GM18858 (cell line): ENCODE data around the gene DNASE1L1.

ENCODE experiments used
- ATAC-seq: cut with Tn5 transposase; IDR thresholded peaks from one replicate; pipeline ENCODE4 v1.9.1; 2021; ENCODE audit not compliant: unreplicated experiment

DNASE1L1 gene

DNA sequence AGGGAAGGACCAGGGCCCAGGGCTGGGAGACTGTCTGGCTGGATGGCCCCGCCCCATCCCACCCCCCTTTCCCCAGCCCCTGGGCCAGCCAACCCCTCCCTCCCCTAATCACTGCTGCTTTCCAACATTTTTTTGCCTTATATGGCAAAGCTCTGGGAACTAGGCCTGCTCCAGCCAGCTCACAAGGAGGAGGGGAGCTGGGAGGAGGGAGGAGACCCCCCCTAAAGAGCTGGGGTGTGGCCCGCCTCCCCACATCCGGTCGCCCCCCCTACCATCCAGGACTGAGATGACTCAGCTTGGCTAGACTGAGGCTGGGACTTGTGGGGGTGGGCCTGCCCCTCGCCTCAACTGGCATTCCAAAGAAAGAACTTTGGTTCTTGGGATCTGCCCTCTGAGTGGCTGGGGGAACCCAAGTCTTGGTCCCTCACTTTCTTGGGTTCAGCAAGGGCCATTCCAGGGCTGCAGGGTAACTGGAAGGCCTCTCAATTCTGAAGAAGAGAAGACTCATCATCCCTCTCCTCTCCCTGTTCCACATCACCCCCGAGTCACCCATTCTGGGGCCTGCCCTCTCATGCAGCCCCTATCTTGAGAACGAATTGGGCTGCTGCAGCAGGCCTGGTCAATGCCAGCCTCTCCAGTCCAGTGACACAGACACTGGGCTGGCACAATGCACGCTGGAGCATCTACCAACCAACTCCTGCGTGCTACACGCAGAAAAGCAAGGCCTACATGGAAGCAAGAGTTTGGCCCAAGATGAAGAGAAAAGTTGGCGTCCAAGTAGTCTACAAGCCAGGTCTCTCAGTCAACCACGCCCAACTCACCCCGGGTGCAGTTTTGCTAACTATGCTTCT, 39.4 kb downstream of the DNASE1L1 start:
- ATAC-seq, result no peak

DNA sequence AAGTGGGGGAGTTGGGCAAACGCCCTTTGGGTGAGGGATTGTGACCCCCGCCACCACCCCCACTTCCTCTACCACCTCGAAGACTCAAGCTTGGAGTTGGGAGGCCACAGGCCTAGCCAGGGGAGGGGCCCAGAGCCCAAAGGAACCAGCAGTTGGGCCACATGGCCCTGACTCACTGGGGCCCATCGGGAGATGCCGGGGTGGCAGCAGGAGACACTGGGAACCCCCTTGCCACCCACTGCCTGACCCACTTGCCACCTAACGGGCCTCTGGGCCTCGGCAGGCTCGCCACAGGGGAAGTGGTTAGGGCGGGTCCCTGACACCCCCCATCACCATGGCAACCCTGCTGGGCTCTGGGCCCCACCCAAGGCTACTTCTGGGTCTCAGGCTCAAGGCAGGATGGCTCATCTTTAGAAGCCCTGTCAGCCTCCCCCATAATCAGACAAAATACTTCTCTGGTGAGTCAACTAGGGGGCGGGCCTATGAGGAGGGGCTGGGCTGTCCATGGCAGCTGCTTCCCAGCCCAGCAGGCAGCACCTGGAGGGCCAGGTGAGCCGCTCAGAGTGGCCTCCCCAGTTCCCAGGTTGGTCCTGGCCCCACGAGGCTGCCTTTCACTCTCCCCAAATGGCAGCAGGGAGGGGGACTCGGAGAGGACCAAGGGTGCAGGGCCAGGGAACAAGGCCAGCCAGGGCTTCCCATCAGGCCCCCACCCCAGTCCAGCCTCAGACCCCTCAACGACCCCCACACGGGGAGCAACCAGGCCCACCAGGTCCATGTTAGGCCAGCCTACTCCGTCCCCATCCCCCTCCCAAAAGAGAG, 40.2 kb downstream of the DNASE1L1 start:
- no peak for ATAC-seq

DNA sequence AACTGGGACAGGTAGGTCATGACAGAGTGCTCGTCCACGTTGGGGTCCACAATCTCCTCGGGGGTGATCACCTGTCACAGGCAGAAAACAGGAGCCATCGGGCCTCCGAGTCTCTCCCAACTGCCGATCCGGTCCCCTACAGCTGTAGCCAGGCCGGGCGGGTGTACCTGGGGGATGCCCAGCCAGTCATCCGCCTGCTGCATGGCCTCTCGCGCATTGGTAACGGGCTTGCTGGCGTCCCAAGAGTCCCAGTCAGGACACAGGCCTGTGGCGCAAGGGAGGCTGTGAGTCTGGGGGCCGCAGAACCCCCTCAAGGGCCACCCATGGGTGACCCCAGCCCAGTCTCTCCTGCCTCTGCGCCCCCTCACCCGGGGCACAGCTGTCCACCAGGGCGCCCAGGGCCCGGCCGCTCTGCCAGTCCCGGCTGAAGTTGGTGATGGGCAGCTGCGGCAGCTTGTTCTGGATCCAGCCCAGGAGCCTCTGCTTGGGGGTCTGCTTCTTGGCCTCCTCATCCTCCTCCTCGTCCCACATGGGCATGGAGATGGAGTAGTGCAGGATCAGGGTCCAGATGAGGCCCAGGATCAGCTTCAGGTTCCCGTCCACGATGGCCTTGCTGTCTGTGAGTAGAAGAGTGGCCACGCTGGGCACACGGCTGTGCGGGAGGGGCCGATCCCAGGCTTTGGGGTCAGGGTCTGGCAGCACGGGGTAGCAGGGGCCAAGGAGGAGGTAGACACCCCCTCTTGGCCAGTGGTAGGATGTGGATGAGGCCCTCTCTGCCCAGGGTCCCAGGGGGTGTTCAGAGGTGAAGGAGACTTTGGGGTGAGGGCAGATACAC, 41.4 kb downstream of the DNASE1L1 start:
- ATAC-seq, result no peak

DNA sequence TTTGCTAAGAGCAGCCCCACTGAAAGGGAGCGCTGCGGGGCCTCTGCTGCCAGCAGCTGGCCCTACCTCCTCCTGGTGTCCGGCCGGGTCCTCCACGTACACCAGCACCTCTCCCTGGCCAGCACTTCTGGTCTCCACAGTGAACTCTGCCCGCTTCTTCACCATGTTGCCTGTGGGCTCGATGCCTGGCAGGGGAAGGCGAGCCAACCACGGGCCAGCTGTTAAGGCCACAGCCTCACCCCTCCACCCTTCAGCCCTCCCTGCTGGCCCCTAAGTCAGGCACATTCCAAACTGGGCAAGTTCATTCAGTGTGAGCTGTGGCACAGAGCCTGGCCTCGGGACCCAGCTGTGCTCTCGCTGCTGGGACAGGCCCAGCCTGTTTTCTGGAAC, 42.4 kb downstream of the DNASE1L1 start:
- ATAC-seq, result no peak

DNA sequence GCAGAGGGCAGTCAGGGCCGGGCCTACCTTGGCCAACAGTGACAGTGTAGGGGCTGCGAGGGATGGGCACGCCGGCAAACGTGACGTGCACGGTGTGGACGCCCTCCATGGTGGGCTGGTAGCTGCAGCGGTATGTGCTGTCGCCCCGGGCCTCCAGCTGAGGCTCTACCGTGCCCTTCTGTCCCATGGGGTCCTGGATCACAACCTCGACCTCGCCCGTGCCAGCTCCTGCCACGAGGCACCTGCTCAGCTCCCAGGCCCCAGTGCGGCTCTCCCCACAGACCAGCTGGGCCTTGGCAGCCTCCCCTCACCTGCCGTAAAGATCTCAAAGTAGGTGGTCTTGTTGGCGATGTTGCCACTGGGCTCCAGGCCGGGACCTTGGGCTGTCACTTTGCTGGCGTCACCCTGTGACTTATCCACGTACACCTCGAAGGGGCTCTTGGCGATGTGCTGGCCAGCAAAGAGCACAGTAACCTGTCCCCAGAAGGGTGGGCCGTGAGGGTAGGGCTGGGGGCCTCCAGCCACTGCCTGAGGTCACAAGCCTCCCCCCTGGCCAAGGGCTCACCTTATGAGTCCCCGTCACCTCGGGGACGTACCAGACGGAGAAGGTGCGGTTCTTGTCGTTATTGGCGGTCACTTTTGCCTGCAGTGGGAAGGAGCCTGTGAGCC, 42.9 kb downstream of the DNASE1L1 start:
- ATAC-seq, result no peak

DNA sequence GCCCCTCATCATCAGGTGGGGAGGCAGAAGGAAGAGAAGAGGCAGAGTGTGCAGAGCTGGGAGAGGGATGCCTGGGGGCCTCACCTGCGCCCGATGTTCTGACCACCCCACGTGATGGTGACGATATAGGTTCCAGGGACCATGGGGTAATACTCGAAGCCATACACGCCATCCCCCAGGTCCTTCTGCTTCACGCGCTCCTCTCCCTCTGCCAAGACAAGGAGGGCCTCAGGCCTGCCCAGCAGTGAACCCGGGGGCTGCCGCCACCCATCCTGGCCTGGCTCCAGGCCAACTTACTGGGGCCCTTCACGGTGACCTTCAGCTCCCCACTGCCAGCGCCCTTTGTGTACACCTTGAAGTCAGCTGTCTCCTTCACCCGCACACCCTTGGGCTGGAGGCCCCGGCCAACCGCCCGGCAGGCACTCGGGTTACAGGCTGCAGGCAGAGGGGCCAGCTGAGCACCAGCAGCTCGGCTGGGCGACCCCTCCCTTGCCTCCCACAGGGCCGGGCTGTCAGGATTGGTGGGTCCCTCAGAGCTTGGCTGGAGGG, 43.9 kb downstream of the DNASE1L1 start:
- ATAC-seq, result no peak

DNA sequence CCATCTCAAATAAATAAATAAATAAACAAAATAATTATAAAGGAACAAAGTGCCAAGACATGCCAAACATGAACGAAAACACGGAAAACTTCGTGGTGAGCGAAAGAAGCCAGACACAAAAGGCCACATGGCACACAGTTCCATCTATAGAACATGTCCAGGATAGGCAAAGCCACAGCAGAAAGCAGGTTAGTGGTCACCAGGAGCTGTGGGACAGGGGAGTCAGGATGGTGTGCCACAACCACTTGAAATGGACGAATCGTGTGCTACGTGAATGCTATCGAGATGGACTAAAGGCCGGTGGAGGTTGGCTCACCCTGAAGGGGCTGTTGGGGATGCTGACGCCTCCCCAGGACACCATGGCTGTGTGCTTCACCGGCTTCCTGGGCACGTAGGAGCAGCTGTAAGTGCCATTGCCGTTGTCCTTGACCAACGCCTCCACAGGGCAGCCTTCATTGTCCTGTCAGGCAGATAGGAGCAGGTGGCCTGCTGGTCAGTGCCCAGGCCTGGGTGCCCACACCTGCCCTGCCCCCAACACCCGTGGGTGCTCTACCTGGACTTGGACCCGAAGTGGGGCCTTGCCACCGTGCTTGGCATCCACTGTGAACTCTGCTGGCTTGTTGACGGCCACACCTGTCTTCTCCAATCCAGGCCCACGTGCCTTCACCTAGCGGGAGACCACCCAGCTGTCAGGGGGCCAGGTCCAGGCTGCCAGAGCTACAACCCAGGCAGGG, 45.2 kb downstream of the DNASE1L1 start:
- no peak for ATAC-seq

DNA sequence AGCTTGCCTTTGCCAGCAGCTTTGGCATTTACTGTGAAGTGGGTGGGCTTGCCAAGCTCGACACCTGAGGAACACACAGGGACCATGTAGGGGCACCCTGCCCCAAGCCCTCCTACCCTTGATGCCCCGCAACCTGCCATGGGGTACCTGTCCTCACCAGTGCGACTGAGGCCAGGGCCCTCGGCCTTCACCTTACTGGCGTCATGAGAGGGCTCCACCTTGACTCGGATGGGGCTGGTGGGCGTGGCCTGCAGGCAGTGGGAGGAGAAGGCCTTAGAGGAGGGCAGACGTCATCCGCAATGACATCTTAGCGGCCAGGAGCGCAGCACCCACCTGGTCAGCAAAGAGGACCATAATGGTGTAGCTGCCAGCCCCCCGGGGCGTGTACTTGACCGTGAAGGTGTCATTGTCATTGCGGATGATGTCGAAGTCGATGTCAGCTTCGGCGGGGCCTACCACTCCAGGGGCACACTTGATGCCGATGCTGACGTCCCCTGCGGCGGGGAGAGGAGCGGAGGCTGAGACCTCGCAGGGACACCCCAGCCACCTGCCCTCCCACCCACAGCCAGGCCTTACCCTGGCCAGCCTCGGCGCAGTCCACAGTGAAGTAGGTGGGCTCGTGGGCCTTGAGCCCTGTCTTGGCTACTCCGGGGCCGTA, 46.8 kb downstream of the DNASE1L1 start:
- no peak for ATAC-seq

DNA sequence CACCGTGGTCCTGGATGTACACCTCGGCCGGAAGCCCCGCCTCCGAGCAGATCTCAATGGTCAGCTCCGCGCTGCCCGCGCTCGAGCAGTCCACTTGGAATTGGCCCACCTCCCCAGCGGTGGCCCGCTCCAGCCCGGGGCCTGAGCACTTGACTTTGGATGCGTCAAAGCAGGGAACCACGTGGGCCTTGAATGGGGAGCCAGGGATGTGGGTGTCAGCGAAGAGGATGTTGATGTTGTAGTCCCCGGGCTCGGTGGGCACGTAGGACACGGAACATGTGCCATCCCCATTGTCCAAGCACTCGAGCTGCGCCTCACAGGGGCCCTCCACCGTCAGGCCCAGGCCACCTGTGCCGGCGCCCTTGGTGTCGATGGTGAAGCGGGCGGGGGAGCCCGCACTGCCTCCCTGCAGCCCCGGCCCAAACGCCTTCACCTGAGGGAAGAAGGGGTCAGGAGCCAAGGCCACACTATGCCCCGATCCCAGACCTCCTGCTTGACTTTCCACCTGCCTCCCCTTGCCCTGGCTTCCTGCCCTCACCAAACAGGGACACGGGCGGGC, 48.8 kb downstream of the DNASE1L1 start:
- ATAC-seq, result no peak

DNA sequence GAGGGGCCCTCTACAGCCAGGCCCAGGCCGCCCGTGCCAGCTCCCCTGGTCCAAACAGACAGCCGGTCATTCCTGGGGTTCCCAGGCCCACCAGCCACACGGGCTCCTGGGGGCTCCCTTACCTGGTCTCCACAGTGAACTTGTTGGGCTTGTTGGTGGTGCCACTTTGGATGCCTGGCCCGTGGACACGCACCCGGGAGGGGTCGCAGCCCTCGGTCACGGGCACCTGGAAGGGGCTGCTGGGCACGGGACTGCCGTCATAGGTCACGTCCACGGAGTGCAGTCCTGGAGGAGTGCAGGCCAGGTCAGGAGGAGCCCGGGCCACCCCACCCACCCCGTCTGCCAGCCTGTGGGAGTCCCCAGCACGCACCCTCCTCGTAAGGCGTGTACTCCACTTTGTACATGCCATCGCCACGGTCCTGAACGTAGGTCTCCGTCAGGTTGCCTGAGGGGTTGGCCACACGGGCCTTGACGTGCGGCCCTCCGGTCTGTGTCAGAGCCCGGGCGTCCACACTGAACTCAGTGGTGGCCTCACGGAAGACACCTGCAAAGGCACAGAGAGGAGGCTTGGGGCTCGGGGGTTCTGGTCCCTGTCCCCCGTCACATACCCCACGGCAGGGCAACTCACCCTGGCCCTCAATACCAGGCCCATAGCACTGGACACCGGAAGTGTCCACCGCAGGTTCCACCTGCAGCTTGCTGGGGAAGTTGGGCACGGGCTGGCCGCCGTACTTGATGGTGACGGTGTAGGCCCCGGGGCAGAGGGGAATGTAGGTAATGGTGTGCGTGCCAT, 49.5 kb downstream of the DNASE1L1 start:
- ATAC-seq, result no peak

DNA sequence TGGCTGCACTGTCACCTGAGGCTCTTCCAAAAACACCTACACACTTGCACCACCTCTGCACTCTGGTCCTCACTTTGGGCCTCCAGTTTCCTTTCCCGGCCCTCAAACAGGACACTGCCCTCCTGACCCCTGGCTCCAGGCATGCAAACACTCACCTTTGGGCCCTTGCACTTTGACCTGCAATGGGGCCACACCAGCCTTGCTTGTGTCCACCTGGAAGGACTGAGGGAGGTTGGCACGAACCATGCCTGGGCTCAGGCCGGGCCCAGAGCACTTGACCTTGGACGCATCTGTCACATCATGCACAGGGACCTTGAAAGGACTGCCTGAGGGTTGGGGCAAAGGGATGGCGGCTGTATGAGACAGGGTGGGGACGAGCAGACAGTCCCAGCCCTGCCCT, 50.2 kb downstream of the DNASE1L1 start:
- no peak for ATAC-seq

DNA sequence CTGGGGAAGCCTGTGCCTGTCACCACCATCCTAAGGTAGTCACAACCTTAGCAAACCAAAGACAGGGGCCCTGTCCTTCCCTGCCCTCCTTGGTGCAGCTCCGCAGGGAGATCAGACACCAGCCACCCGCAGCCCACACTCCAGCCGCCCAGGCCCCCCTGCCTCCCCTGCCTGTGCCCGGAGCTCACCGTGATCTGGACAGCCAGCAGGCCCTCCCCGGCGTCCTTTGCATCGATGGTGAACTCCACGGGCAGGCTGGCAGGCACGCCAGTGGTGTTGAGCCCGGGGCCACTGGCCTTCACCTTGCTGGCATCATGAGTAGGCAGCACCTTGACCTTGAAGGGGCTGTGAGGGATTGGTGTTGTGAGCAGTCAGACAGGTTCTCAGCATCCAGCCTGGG, 51.0 kb downstream of the DNASE1L1 start:
- no peak for ATAC-seq

DNA sequence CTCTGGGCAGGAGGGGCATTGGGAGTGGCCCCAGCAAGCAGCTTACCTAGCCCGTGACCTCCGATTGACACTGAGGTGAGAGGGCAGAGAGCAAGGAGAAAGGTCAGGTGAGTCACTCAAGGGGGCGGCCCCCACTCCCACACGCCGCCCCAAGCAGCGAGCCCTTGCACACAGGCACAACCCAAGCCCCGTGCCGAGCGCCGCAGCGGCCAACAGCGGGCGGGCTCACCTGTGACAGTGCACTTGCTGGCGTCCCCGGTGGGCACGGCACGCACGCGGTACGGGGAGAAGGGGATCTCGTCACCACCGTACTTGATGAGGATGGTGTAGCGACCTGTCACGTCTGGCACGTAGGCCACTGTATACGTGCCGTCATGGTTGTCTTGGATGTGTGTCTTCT, 51.8 kb downstream of the DNASE1L1 start:
- no peak for ATAC-seq

DNA sequence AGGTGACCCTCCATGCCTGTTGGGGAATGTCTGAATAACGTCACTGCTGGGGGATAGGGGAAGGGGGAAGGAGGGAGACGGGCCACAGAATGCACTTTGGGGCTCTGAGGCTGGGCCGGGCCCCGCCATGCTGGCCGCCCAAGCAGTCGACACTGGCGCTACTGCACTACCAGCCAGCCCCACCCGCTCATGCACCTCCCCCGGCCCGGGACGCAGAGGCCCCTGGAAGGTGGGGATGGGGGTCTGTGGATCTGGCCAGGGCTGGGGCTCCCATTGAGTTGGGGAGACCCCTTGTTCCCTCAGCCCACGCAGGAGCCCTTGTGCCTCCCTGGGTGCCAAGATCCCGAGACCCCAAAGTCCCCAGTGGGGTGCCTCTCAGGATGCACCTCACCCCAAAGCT, 52.5 kb downstream of the DNASE1L1 start:
- no peak for ATAC-seq

DNA sequence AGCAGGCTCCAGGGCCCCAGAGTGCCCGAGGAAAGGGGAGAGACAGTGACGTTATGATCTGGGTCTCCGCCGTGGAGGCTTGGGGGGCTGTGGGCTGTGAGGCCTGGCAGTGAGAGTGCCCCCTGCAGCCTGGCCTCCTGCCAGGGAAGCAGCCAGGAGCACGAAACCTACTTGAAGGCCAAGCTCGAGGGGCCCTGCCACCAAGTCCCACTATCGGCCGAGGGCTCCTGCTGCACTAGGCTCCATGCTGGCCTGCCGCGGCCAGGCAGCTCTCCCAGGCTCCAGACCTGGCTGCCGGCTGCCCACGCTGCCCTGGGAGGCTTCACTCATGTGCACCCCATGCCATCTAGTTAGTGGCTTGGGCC, 53.3 kb downstream of the DNASE1L1 start:
- ATAC-seq, result no peak

DNA sequence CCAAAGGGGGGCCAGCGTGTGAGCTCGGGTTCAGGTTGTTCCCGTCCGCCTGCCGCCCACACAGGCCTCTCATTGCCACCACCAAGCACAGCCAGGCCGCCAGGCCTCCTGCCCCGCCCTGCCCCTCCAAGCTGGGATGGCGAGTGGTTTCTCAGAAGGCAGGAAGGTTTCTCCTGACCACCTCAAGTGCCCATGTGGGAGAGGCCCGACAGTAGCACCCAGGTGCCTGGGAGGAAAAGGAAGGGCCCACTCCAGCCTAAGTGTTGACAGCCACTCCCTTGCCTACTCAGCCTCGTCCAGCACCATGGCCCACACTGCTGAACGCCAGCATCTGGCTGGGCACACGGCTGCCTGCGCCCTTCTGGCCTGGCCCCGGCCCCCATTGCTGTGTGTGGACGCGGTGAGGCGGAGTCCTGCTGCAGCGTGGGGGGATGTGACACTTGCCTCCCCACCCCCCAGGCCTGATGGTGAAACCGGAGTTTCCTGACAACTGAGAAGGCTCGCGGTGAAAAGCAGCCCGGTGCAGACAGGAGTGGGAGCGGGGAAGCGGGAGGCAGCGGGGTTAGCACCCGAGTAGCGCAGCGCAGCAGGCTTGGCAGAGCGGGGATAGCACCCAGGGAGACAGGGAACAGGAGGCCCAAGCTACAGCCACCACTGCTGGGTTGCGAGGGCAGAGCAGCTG, 53.8 kb downstream of the DNASE1L1 start:
- ATAC-seq, result no peak

DNA sequence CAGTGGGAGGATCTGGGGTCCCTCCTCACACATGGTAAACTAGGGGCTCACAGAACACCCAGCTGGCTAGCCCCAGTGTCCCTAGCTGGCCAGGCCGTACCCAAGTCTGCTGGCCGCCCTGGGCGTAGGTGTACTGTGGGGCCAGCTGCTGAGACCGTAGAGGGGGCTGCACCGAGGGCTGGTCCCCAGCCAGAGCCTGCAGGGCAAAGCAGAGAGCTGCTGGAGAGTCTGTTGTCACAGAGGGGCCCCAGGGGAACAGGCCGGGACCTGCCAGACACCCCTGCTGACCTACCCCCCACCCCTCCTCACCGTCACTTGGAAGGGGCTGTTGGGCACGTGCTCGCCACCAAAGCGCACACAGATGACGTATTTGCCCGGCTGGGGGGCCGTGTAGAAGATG, 54.5 kb downstream of the DNASE1L1 start:
- ATAC-seq, result no peak

DNA sequence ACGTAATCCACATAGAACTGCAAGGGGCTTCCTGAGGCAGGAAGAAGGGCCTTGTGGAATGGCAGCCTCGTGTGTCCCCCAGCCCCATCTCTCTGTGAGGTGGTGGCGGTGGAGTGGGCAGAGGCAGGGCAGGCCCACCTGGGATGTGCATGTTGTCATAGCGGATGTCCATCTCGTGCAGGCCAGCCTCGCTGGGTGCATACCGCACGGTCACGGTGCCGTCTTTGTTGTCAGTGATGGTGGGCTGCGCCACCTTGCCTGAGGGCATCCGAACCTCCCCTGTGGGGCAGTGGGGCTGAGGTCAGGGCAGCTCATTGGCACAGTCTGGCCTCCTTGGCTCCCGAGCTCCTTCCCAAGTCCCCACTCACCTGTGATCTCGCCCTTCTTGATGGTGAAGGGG, 55.0 kb downstream of the DNASE1L1 start:
- ATAC-seq, result no peak
